HCT116 (cell line): ENCODE measurements around the gene CNKSR3. TPM values are rescaled to one million over a fixed set of nuclear protein-coding genes. Genes with fewer than 3 reads are reported as not detected.

Experiments
- ATAC-seq: fragments of 200-7000 bp; cut with Tn5 transposase; 2 replicates; pipeline ENCODE4 v1.9.1; 2020; ENCODE audit warnings: mild to moderate bottlenecking, moderate library complexity
- BruUV-seq: library from RNA; stranded (reverse); fragments of 400-500 nt; replicated peaks from 2 replicates; lab custom pipeline; 2021; lab: Mats Ljungman, UMichigan
- CTCF ChIA-PET: fragments of 300-600 bp; sonication (Branson Sonifier 250); formaldehyde crosslinking; loops from one replicate; lab custom pipeline; 2021; ENCODE audit warnings: antibody characterized with exemption; lab: Charles Lee
- POLR2A ChIA-PET: fragments of 300-600, 350-600 bp; sonication (Branson Sonifier 250); formaldehyde crosslinking; loops from one replicate; lab custom pipeline; 2021; ENCODE audit warnings: antibody characterized with exemption; lab: Charles Lee
- RAD21 ChIA-PET, 2 experiments: fragments of 300-600 bp; sonication (Branson Sonifier 250); formaldehyde crosslinking; loops; one replicate each; lab custom pipeline; 2023; ENCODE audit warnings: low total read pairs in 2 of 2; ENCODE audit not compliant: uncharacterized antibody in 2 of 2, unreplicated experiment in 2 of 2, low non-redundant PET in 1 of 2; lab: Charles Lee
- DNase-seq: peaks from one replicate; pipeline ENCODE4 v3.0.0-alpha.2; 2010; ENCODE audit warnings: low read depth, low spot score
- H2AFZ ChIP-seq: fragments of 200-600 bp; shearing (Covaris generic), sonication (generic); 2 replicates; pipeline ENCODE4 v1.6.1; 2017; ENCODE audit warnings: low read depth, mixed run types, mixed read lengths, antibody characterized with exemption, low read length; ENCODE audit not compliant: poor library complexity, severe bottlenecking
- H3K27ac ChIP-seq: 2 replicates; pipeline ENCODE4 v1.5.1; 2012; ENCODE audit warnings: low read depth, low read length
- H3K27me3 ChIP-seq: fragments of 200-600 bp; sonication (generic); 2 replicates; pipeline ENCODE4 v1.6.1; 2016; ENCODE audit warnings: mixed run types, low read length, mixed read lengths; ENCODE audit not compliant: insufficient read depth
- H3K36me3 ChIP-seq, 2 experiments: fragments of 200-500 bp in 1 of 2; fragments of 200-600 bp in 1 of 2; sonication (Bioruptor generic) in 1 of 2; sonication (generic) in 1 of 2; 2 replicates each; pipeline versions ENCODE4 v1.5.1 to v1.6.1; 2014 to 2016; ENCODE audit warnings: low read length in 2 of 2, inconsistent platforms in 1 of 2, mixed read lengths in 1 of 2, mixed run types in 1 of 2; ENCODE audit not compliant: insufficient read depth in 2 of 2, control insufficient read depth in 1 of 2
- H3K4me1 ChIP-seq, 2 experiments: fragments of 200-600 bp in 1 of 2; sonication (generic) in 1 of 2; 2 replicates each; pipeline versions ENCODE4 v1.5.1 to v1.6.1; 2012 to 2017; ENCODE audit warnings: low read length in 2 of 2, inconsistent platforms in 1 of 2, mild to moderate bottlenecking in 1 of 2, mixed read lengths in 1 of 2, mixed run types in 1 of 2, moderate library complexity in 1 of 2; ENCODE audit not compliant: insufficient read depth in 2 of 2, control insufficient read depth in 1 of 2
- H3K4me2 ChIP-seq: fragments of 200-600 bp; sonication (generic); 2 replicates; pipeline ENCODE4 v1.6.1; 2017; ENCODE audit warnings: mixed run types, low read length, mixed read lengths
- H3K4me3 ChIP-seq, 2 experiments: fragments of 200-600 bp in 1 of 2; sonication (generic) in 1 of 2; replicated peaks in 1 of 2; 2 replicates each; pipeline ENCODE4 v1.5.1; 2011 to 2016; ENCODE audit warnings: low read length in 2 of 2, control low read depth in 1 of 2, low read depth in 1 of 2, mild to moderate bottlenecking in 1 of 2, mixed read lengths in 1 of 2, mixed run types in 1 of 2
- H3K79me2 ChIP-seq: fragments of 200-600 bp; sonication (generic); 2 replicates; pipeline ENCODE4 v1.6.1; 2017; ENCODE audit warnings: mild to moderate bottlenecking, mixed run types, low read length, moderate library complexity, mixed read lengths; ENCODE audit not compliant: insufficient read depth
- H3K9ac ChIP-seq: fragments of 200-600 bp; sonication (generic); 2 replicates; pipeline ENCODE4 v1.6.1; 2016; ENCODE audit warnings: low read length, mixed read lengths
- H3K9me2 ChIP-seq: fragments of 200-600 bp; sonication (generic), shearing (Covaris generic); 2 replicates; pipeline ENCODE4 v1.6.1; 2017; ENCODE audit warnings: mixed run types, mild to moderate bottlenecking, moderate library complexity; ENCODE audit not compliant: insufficient read depth
- H3K9me3 ChIP-seq, 2 experiments: fragments of 200-500 bp in 1 of 2; fragments of 200-600 bp in 1 of 2; sonication (Bioruptor generic) in 1 of 2; sonication (generic) in 1 of 2; 2 replicates each; pipeline ENCODE4 v1.6.1; 2014 to 2017; ENCODE audit warnings: low read length in 2 of 2, mixed read lengths in 2 of 2, inconsistent platforms in 1 of 2, low read depth in 1 of 2, mild to moderate bottlenecking in 1 of 2, mixed run types in 1 of 2, moderate library complexity in 1 of 2; ENCODE audit not compliant: control insufficient read depth in 1 of 2, insufficient read depth in 1 of 2
- H4K20me1 ChIP-seq: fragments of 200-600 bp; sonication (generic), shearing (Covaris generic); 2 replicates; pipeline ENCODE4 v1.6.1; 2017; ENCODE audit warnings: mixed run types, mild to moderate bottlenecking, moderate library complexity; ENCODE audit not compliant: insufficient read depth
- ELF1 ChIP-seq: IDR thresholded peaks from 2 replicates; pipeline ENCODE4 v1.6.1; 2012; ENCODE audit warnings: low read depth, borderline replicate concordance
- EZH2 ChIP-seq: fragments of 200-600 bp; sonication (generic); IDR thresholded peaks from 2 replicates; pipeline ENCODE4 v1.6.1; 2017; ENCODE audit warnings: antibody characterized with exemption, mixed run types
- EZH2phosphoT487 ChIP-seq: fragments of 200-600 bp; IDR thresholded peaks from 2 replicates; pipeline ENCODE4 v1.6.1; 2018; ENCODE audit warnings: antibody characterized with exemption, borderline replicate concordance
- POLR2A ChIP-seq: IDR thresholded peaks from 2 replicates; pipeline ENCODE4 v1.7.0; 2011; ENCODE audit warnings: borderline replicate concordance; ENCODE audit not compliant: insufficient read depth, insufficient read length; ENCODE audit errors: extremely low read depth
- RAD21 ChIP-seq: IDR thresholded peaks from 2 replicates; pipeline ENCODE4 v1.6.1; 2012; ENCODE audit warnings: low read depth, mild to moderate bottlenecking
- SIN3A ChIP-seq: IDR thresholded peaks from 2 replicates; pipeline ENCODE4 v1.6.1; 2012; ENCODE audit warnings: low read depth
- SRF ChIP-seq: IDR thresholded peaks from 2 replicates; pipeline ENCODE4 v1.6.1; 2012; ENCODE audit warnings: low read depth
- TCF7L2 ChIP-seq: IDR thresholded peaks from 2 replicates; pipeline ENCODE4 v1.7.0; 2011; ENCODE audit warnings: borderline replicate concordance, inconsistent platforms; ENCODE audit not compliant: insufficient read depth, insufficient read length; ENCODE audit errors: extremely low read depth
- intact Hi-C: fragments of 100-400 bp; cut with micrococcal nuclease; formaldehyde crosslinking; loops from 2 replicates; pipeline ENCODE4 v1.10.0; 2022
- total RNA-seq: library from RNA; stranded (reverse); gene quantifications from one replicate; pipeline ENCODE4 v1.2.1, GENCODE V29; 2021; ENCODE audit not compliant: unreplicated experiment
- TF ChIP-seq, protein P1 (sequence below), 3 experiments: fragments of 200-600 bp in 1 of 3; sonication (generic) in 1 of 3; IDR thresholded peaks in 2 of 3; conservative IDR thresholded peaks in 1 of 3; 2 replicates each; pipeline ENCODE4 v1.5.1; 2012 to 2017; ENCODE audit warnings: low read depth in 2 of 3, low read length in 2 of 3, antibody characterized with exemption in 1 of 3, borderline replicate concordance in 1 of 3, control low read depth in 1 of 3, mild to moderate bottlenecking in 1 of 3, mixed read lengths in 1 of 3, mixed run types in 1 of 3, moderate library complexity in 1 of 3; ENCODE audit not compliant: insufficient read depth in 1 of 3
- TF ChIP-seq, protein P2 (sequence below): IDR thresholded peaks from 2 replicates; pipeline ENCODE4 v1.6.1; 2012; ENCODE audit warnings: low read depth
- TF ChIP-seq, protein P3 (sequence below): IDR thresholded peaks from 2 replicates; pipeline ENCODE4 v1.6.1; 2012
- TF ChIP-seq, protein P4 (sequence below): IDR thresholded peaks from 2 replicates; pipeline ENCODE4 v1.6.1; 2012
- TF ChIP-seq, protein P5 (sequence below): IDR thresholded peaks from 2 replicates; pipeline ENCODE4 v1.6.1; 2011; ENCODE audit warnings: mild to moderate bottlenecking, low read length, moderate library complexity; ENCODE audit not compliant: insufficient replicate concordance; ENCODE audit errors: extremely low read depth

CNKSR3 gene
- total RNA-seq, 1 experiment from 2014 or later = 15.4 TPM

DNA sequence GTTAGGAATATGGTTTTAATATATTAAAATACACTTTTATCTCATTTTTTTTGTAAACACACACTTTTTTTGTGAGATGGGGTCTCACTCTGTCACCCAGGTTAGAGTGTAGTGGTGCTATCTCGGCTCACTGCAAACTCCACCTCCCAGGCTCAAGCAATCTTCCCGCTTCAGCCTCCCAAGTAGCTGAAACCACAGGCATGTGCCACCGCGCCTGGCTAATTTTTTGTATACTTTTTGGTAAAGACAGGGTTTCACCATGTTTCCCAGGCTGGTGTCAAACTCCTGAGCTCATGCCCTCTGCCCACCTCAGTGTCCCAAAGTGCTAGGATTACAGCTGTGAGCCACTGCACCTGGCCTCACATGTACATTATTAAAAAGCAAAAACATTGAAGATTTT lies 164.7 kb downstream of the CNKSR3 start:
- no peak overlapping the region for H3K27ac ChIP-seq
- H3K36me3 ChIP-seq = no peaks in the 10 kb centered on the region
- ChIA-PET CTCF (no interaction called here), POLR2A (no interaction called here), RAD21 (no interaction called here)
- ATAC-seq = no peak
- H3K4me1 ChIP-seq = no peaks in the 10 kb centered on the region
- no peaks in the 10 kb centered on the region for H3K9me3 ChIP-seq
- no TSS peak for BruUV-seq
- intact Hi-C loops = no loop called here
- H3K27me3 ChIP-seq = no peaks in the 10 kb centered on the region
- no peak overlapping the region for H3K4me3 ChIP-seq
- H3K79me2 ChIP-seq = no peaks in the 10 kb centered on the region
- no peak overlapping the region for H3K4me2 ChIP-seq
- H2AFZ ChIP-seq = no peak overlapping the region
- no peak overlapping the region for H3K9ac ChIP-seq
- DNase-seq = no peak
- H3K9me2 ChIP-seq = no peaks in the 10 kb centered on the region; the same call in 1 of the 2 replicates
- TF ChIP-seq EZH2phosphoT487 (no peak), EZH2 (no peak), RAD21 (no peak), ELF1 (no peak), TCF7L2 (no peak), SIN3A (no peak), SRF (no peak), POLR2A (no peak)
- TF ChIP-seq, protein P1, sequence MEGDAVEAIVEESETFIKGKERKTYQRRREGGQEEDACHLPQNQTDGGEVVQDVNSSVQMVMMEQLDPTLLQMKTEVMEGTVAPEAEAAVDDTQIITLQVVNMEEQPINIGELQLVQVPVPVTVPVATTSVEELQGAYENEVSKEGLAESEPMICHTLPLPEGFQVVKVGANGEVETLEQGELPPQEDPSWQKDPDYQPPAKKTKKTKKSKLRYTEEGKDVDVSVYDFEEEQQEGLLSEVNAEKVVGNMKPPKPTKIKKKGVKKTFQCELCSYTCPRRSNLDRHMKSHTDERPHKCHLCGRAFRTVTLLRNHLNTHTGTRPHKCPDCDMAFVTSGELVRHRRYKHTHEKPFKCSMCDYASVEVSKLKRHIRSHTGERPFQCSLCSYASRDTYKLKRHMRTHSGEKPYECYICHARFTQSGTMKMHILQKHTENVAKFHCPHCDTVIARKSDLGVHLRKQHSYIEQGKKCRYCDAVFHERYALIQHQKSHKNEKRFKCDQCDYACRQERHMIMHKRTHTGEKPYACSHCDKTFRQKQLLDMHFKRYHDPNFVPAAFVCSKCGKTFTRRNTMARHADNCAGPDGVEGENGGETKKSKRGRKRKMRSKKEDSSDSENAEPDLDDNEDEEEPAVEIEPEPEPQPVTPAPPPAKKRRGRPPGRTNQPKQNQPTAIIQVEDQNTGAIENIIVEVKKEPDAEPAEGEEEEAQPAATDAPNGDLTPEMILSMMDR (IDR thresholded peaks at IDR 0.05 in 2 of 3, conservative IDR thresholded peaks at IDR 0.05 in 1 of 3; ENCODE audit: borderline replicate concordance in 1 of 3, insufficient read depth in 1 of 3, low read depth in 2 of 3, low read length in 2 of 3) = no peak
- TF ChIP-seq, protein P2, sequence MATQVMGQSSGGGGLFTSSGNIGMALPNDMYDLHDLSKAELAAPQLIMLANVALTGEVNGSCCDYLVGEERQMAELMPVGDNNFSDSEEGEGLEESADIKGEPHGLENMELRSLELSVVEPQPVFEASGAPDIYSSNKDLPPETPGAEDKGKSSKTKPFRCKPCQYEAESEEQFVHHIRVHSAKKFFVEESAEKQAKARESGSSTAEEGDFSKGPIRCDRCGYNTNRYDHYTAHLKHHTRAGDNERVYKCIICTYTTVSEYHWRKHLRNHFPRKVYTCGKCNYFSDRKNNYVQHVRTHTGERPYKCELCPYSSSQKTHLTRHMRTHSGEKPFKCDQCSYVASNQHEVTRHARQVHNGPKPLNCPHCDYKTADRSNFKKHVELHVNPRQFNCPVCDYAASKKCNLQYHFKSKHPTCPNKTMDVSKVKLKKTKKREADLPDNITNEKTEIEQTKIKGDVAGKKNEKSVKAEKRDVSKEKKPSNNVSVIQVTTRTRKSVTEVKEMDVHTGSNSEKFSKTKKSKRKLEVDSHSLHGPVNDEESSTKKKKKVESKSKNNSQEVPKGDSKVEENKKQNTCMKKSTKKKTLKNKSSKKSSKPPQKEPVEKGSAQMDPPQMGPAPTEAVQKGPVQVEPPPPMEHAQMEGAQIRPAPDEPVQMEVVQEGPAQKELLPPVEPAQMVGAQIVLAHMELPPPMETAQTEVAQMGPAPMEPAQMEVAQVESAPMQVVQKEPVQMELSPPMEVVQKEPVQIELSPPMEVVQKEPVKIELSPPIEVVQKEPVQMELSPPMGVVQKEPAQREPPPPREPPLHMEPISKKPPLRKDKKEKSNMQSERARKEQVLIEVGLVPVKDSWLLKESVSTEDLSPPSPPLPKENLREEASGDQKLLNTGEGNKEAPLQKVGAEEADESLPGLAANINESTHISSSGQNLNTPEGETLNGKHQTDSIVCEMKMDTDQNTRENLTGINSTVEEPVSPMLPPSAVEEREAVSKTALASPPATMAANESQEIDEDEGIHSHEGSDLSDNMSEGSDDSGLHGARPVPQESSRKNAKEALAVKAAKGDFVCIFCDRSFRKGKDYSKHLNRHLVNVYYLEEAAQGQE = no peak
- TF ChIP-seq, protein P3, sequence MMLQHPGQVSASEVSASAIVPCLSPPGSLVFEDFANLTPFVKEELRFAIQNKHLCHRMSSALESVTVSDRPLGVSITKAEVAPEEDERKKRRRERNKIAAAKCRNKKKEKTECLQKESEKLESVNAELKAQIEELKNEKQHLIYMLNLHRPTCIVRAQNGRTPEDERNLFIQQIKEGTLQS = no peak
- TF ChIP-seq, protein P4, sequence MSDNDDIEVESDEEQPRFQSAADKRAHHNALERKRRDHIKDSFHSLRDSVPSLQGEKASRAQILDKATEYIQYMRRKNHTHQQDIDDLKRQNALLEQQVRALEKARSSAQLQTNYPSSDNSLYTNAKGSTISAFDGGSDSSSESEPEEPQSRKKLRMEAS = no peak
- TF ChIP-seq, protein P5, sequence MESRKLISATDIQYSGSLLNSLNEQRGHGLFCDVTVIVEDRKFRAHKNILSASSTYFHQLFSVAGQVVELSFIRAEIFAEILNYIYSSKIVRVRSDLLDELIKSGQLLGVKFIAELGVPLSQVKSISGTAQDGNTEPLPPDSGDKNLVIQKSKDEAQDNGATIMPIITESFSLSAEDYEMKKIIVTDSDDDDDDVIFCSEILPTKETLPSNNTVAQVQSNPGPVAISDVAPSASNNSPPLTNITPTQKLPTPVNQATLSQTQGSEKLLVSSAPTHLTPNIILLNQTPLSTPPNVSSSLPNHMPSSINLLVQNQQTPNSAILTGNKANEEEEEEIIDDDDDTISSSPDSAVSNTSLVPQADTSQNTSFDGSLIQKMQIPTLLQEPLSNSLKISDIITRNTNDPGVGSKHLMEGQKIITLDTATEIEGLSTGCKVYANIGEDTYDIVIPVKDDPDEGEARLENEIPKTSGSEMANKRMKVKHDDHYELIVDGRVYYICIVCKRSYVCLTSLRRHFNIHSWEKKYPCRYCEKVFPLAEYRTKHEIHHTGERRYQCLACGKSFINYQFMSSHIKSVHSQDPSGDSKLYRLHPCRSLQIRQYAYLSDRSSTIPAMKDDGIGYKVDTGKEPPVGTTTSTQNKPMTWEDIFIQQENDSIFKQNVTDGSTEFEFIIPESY = no peak
- TF ChIP-seq, all 23 proteins: peak for 0
- H4K20me1 ChIP-seq = no peaks in the 10 kb centered on the region
